D721Med (cell line): ENCODE data around the gene TRIL.

ENCODE experiments used
- DNase-seq: peaks from one replicate; pipeline ENCODE4 v3.0.0; 2011; ENCODE audit warnings: low spot score; ENCODE audit not compliant: insufficient read length
- FAIRE-seq: peaks from 2 replicates; lab custom pipeline; 2011; peaks lifted over from hg19 to GRCh38; lab: Jason Lieb, UNC
- TF ChIP-seq, protein P1 (sequence below): IDR thresholded peaks from 2 replicates; pipeline ENCODE4 v1.5.1; 2012; ENCODE audit warnings: mild to moderate bottlenecking, control low read depth; ENCODE audit not compliant: insufficient read depth; ENCODE audit errors: missing control alignments

Gene TRIL

DNA sequence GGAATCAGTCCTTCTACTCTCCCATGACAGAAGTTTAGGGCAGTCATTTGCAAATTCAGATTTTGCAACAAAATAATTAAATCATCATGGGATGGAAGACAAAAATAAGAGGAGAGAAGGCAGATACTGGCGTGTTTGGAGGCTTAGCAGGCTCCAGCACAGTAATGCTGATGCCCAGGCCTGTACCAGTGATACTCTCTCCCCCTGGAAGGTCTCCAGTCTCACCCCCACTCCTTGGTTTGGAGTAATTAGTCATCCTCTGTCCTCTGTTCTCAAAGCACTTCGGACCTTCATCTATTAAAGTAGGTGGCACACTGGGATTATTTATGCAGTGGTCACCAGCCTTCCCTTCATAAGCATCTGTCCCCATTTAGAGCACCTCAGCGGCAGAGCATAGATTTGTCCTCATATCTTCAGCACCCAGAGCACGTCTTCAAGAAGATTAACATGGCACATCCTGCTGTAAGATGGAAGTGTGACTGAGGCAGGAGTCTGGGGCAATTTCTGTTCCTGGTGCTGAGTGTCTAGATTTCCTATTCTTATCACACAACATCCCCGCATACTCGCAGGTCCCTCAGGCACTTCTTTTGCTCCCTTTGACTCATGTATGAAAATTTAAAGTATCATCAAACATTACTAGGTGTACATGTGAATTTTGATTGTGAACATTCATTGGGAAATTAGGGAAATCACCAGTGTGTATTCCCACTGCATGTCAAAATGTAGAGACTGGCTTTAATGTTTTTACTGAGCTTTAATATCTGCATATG lies 31.3 kb upstream of the TRIL start:
- TF ChIP-seq, protein P1, sequence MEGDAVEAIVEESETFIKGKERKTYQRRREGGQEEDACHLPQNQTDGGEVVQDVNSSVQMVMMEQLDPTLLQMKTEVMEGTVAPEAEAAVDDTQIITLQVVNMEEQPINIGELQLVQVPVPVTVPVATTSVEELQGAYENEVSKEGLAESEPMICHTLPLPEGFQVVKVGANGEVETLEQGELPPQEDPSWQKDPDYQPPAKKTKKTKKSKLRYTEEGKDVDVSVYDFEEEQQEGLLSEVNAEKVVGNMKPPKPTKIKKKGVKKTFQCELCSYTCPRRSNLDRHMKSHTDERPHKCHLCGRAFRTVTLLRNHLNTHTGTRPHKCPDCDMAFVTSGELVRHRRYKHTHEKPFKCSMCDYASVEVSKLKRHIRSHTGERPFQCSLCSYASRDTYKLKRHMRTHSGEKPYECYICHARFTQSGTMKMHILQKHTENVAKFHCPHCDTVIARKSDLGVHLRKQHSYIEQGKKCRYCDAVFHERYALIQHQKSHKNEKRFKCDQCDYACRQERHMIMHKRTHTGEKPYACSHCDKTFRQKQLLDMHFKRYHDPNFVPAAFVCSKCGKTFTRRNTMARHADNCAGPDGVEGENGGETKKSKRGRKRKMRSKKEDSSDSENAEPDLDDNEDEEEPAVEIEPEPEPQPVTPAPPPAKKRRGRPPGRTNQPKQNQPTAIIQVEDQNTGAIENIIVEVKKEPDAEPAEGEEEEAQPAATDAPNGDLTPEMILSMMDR: no peak
- FAIRE-seq: no peak
- DNase-seq: no peak

DNA sequence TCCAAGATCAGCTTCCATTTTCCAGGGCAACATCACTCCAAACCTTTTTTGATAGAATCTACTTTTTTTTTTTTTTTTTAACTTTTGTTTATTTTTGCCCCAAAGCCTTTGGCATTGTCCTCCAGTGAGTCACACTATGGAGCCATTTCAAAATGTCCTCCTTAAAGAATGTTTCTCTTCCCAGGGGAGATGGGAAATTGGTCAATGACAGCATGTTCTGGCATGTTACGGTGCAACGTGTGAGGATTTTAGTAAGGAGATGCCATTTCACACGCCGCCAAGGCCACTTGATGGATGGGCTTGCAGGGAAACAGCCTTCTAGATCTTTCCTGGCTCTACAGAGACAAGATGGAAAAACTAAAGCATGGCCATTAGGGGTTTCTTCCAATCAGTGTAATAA lies 30.7 kb upstream of the TRIL start:
- FAIRE-seq (no peak), DNase-seq (no peak)

DNA sequence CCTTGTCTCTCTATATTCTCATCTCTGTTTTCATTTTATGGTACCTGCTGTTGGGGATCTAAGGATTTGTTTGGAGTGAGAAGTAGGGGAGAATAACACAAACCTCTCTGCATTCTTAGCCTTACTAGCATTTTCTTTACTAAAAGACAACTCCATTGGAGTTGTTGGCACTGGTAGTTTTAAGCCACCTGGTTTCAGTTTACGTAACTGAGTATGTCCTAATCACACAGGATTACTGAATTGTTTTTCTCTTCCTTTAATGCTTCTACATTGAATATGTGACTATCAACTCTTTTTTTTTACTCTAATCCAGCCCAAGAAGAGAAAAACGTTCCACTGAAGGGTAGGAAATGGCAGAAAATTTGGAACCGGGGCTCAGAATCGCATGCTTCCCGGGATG lies 30.0 kb upstream of the TRIL start:
- DNase-seq (no peak), FAIRE-seq (no peak)
- TF ChIP-seq, protein P1: no peak

More for the DNA sequence above, 30.7 kb upstream of the TRIL start:
- TF ChIP-seq, protein P1: no peak

DNA sequence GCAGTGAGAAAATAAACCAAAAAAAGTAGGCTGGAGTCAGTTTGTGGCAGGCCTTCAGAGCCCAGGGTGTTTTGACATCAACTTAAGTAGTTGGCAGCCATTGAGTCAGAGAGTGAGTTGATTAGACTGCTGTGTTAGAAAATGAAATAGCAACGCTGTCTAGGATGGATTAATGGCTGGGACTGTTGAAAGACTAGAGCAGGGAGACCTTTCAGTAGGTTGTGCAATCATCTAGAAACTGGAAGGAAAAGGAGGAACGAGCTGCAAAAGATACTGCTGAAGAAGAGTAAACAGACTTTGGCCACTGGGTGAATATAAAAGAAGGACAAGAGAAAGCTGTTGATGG lies 28.6 kb upstream of the TRIL start:
- DNase-seq (no peak), FAIRE-seq (no peak)
- TF ChIP-seq, protein P1: no peak

DNA sequence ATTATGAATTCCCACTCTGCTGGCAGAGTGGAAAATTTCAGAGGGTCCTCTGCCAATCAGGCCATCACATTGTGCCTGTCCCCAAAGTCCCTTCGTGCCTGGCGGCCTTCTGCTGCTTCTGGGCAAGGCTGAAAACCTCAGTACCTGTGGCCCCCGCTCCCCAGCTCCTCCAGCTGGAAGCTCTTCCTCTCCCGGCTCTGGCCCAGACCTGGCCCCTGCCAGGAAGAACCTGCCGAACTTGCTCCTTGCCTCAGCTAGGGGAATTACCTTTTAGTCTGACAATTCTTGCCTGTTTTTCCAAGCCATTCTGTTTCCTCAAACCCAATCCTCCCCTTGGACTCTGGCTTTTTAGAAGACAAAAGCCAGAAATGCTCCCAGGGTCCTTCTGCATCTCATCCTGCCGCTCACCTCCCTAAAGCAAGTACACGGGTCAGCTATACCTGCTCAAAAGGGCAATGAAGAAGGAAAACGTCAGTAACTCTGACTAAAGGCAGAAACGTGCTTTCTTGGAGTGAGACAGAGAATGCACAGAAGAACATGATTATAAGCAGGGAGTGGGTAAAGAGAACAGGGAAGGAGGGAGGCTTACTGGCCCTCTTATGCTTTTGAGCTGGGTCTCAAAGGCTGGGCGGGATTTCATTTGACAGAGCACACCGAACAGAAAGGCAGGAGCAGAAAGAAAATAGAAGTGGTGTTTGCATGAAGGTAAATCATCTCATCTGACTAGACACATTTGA lies 28.1 kb upstream of the TRIL start:
- TF ChIP-seq, protein P1: no peak
- FAIRE-seq (no peak), DNase-seq (no peak)

DNA sequence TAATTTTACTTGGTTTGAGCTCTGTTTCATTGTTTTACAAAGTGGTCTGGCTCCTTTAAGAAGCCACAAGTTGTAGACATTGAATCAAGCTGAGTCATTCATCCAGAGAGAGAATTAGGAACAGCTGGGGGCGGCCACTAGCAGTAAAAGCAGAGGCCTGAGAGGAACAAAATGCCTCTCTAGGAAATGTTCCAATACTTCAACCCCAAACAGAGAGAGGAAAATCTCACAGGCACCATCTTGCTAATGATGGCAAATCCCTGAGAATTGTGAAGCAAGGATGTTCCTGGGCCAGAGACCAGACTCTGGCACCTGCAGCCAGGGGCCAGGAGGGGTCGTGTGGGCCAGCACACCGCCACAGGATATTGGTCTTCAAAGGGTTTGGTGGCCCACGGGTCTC lies 26.5 kb upstream of the TRIL start:
- TF ChIP-seq, protein P1: no peak
- DNase-seq: no peak
- no peak for FAIRE-seq

DNA sequence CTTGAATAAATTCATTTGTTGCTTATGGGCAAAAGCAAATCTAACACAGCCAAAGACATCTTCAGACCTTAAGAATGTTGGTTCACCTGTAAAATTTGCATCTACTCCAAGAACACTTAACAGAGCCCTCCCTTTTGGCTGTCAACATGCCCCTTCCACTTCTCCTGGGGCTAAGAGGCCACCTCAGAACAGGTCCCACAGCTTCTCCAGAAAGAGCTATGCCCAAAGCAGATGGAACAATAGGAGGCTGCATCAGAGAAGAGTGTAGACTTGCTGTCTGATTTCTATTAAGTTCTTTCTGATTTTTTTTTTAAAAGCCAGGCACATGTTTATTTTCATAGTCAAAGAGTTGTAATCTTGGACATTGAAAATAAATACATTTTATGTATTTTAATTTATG lies 26.1 kb upstream of the TRIL start:
- TF ChIP-seq, protein P1: no peak

More for the DNA sequence above, 26.1 kb upstream of the TRIL start:
- DNase-seq (no peak), FAIRE-seq (no peak)
